Measurements from ENCODE around the gene MARCKS. TPM values are rescaled to one million over a fixed set of nuclear protein-coding genes. Genes with fewer than 3 reads are reported as not detected.
A peak's percentile ranks its signal among the peaks of the same experiment; 100 is the strongest.

The MARCKS gene, protein sequence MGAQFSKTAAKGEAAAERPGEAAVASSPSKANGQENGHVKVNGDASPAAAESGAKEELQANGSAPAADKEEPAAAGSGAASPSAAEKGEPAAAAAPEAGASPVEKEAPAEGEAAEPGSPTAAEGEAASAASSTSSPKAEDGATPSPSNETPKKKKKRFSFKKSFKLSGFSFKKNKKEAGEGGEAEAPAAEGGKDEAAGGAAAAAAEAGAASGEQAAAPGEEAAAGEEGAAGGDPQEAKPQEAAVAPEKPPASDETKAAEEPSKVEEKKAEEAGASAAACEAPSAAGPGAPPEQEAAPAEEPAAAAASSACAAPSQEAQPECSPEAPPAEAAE
- total RNA-seq = under 1 TPM; 0.17 to 0.40 TPM

DNA sequence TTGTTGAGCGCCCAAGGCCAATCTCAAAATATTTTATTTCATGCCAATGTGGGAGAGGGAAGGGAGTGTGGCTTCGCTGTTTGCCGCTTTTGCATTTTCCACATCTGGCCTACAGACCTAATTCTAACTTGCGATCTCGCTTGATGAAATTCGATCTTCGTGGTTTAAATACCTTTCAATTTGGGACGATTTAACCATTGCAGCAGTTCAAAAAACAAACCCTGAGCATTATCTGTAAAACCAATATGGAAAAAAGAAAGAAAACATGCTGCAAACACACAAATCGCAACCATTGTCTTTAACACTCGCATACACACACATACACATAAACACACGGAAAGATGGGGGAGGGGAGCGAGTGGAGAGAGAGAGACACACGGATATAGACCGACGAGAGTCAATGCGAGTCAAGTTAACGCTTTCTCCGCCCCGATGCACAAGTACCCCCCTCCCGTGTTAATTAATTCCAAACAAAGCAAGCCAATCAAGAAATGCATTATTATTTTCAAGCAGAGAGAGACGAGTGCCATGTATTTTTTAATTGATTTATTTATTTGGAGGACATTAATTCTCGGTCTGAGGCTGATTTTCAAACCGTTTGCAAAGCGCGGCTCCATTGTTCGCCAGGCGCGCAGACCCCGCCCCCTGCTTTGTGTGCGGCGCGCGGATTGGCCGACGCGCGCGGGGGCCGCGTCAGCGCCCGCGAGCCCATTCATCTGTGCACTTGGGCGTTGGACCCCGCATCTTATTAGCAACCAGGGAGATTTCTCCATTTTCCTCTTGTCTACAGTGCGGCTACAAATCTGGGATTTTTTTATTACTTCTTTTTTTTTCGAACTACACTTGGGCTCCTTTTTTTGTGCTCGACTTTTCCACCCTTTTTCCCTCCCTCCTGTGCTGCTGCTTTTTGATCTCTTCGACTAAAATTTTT is at the start of gene MARCKS:
Gene MARCKS, plus strand, starts transcription at position 721 of the 931 bp plus-strand sequence. CDS start 401 bp downstream, outside the sequence.
- H3K4me1 Mint-ChIP-seq = peaks cover 12% of the 10 kb centered on the region
- H3K36me3 Mint-ChIP-seq (ENCODE audit: low read depth) = peaks cover 9% of the 10 kb centered on the region
- H3K4me3 Mint-ChIP-seq = no peak within 1 kb of the TSS
- ATAC-seq (replicated peaks) = no peak
- peak within 1 kb of the TSS; percentile 26 for H3K27ac Mint-ChIP-seq
- H3K27me3 Mint-ChIP-seq = peaks cover 36% of the 10 kb centered on the region
- no peaks in the 10 kb centered on the region for H3K9me3 Mint-ChIP-seq

DNA sequence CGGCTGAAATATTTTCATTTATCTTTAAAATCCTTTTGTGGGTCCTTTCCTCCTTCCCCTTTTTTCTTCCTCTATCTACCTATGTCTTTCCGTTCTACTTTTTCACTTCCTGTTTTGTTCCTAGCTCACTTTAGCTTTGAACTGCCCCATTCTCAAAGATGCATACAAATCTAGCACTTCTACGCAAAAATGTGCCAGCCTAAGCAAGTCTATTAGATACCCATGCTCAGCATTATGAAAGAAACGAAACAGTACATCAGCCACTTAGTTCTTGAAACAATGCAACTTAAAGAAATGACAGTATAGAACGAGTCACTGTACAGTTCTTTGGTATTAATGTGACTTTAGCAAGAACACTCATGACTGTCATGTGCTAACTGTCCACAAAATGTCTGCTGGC is 47.3 kb upstream of the MARCKS start:
- Mint-ChIP-seq H3K36me3 (ENCODE audit: low read depth) (no peaks in the 10 kb centered on the region), H3K27ac (no peak overlapping the region), H3K27me3 (peaks cover 9% of the 10 kb centered on the region), H3K9me3 (no peaks in the 10 kb centered on the region), H3K4me3 (no peak overlapping the region), H3K4me1 (peaks cover 5% of the 10 kb centered on the region)
- ATAC-seq (replicated peaks) = no peak

DNA sequence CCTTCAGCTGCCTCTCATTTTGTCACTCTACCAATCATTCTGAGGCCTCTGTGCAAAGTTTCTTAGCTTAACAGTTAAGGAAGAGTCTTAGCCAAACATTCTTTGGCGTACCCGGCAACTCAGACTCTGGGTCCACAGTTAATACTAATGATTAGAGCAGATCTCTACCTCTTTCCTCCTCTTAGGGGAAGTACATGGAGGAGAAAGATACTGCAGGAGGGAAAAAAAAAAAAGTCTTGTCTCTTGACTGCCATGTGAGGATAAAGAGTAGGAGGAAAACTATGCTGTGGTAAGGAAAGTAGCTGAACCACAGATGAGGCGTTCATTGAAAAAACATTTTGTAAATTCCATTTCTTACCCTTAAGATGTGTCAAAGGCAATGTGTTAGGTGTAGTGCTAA is 44.0 kb upstream of the MARCKS start:
- H3K27ac Mint-ChIP-seq = no peak overlapping the region
- no peak for ATAC-seq (replicated peaks)
- no peaks in the 10 kb centered on the region for H3K9me3 Mint-ChIP-seq
- no peaks in the 10 kb centered on the region for H3K36me3 Mint-ChIP-seq (ENCODE audit: low read depth)
- no peak overlapping the region for H3K4me3 Mint-ChIP-seq
- peaks cover 13% of the 10 kb centered on the region for H3K27me3 Mint-ChIP-seq
- peaks cover 5% of the 10 kb centered on the region for H3K4me1 Mint-ChIP-seq

DNA sequence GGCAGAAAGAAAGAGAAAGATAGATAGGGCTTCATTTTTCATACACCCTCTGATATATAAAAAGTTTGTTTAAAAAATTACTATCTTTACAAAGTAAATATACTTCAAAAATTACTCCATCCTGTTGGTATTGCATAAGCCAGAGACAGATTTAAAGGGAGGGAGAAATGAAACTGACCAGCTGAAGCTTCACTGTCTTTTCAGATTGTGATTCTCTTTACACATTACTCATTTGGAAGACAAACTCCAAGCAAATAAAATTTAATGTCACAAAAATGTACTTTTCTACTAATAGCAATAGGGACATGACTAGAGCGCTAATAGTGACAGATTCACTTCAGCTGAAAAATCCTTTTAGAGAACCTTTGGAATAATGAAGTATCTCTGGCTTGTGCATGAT is 38.6 kb upstream of the MARCKS start:
- no peak overlapping the region for H3K27ac Mint-ChIP-seq
- peaks cover 17% of the 10 kb centered on the region for H3K27me3 Mint-ChIP-seq

DNA sequence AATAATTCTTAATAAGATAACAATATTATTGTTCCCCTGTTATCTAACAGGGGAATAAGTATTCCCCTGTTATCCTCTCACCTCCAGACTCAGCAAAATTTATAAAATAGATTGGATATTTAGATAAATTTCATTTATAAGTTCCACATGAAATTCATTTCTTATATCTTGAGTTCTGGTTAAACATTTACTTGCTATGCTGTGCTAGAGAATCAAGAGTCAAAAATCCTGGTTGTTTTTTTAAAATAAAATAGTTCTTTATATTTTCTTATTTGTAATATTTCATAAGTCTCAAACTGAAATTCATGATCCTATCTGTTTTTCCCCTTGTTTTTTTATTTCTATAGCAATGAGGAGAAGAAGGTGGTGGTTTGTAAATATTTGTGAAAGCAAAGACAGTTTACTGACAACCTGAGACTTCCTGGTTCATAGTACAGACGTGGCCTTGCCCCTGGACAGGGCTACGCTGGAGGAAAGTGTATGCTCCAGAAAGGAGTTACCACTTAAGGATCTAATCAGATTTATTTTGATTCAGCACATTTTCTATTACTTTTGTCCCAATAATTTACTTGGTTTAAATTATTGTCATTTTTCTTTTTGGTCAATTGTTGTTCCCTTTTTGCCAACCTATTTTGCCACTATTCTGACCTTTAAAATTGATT is 37.8 kb upstream of the MARCKS start:
- no peak for ATAC-seq (replicated peaks)
- H3K4me3 Mint-ChIP-seq = no peak overlapping the region
- H3K4me1 Mint-ChIP-seq = no peaks in the 10 kb centered on the region
- H3K27ac Mint-ChIP-seq = no peak overlapping the region
- H3K27me3 Mint-ChIP-seq = peaks cover 13% of the 10 kb centered on the region
- no peaks in the 10 kb centered on the region for H3K36me3 Mint-ChIP-seq (ENCODE audit: low read depth)
- H3K9me3 Mint-ChIP-seq = no peaks in the 10 kb centered on the region

More for the DNA sequence above, 38.6 kb upstream of the MARCKS start:
- Mint-ChIP-seq H3K4me3 (no peak overlapping the region), H3K9me3 (no peaks in the 10 kb centered on the region), H3K36me3 (ENCODE audit: low read depth) (no peaks in the 10 kb centered on the region), H3K4me1 (no peaks in the 10 kb centered on the region)
- ATAC-seq (replicated peaks) = no peak

DNA sequence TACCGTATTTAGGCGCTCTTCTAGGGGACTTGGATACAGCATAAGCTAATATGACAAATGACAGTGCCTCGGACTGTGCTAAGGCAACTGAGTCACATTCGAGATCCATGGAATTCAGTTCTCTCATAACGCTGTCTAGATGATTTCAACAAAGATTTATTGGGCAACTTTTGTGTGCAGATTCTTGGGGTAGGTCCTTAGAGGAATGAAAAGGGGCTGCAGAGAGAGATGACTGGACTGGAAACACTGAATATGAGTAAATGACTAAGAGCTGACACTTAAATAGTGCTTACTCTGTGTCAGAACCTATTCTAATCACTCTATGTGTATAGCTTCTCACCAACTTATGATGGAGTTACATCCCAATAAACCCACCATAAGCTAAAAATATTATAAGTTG is 36.4 kb upstream of the MARCKS start:
- Mint-ChIP-seq H3K4me3 (no peak overlapping the region), H3K4me1 (no peaks in the 10 kb centered on the region), H3K27ac (no peak overlapping the region), H3K9me3 (no peaks in the 10 kb centered on the region), H3K27me3 (peaks cover 12% of the 10 kb centered on the region), H3K36me3 (ENCODE audit: low read depth) (no peaks in the 10 kb centered on the region)
- no peak for ATAC-seq (replicated peaks)

DNA sequence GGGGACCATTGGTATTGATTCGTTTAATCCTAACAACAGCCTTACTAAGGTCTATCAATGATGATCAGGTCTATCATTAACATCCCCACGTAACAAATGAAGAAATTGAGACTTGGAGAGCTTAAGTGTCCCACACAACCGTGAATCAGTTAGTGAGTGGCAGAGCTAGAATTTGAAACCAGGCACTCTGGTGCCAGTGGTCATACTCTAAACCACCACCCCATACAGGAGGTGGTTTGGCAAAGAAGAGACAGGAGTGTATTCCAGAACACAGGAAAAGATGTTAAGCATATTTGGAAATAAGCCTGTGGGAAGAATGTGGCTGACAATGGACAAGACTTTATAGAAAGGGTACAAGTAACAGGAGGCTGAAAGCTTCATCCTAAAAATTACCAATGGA is 35.7 kb upstream of the MARCKS start:
- Mint-ChIP-seq H3K36me3 (ENCODE audit: low read depth) (no peaks in the 10 kb centered on the region), H3K27ac (no peak overlapping the region), H3K27me3 (peaks cover 9% of the 10 kb centered on the region), H3K9me3 (no peaks in the 10 kb centered on the region), H3K4me3 (no peak overlapping the region), H3K4me1 (no peaks in the 10 kb centered on the region)
- no peak for ATAC-seq (replicated peaks)

DNA sequence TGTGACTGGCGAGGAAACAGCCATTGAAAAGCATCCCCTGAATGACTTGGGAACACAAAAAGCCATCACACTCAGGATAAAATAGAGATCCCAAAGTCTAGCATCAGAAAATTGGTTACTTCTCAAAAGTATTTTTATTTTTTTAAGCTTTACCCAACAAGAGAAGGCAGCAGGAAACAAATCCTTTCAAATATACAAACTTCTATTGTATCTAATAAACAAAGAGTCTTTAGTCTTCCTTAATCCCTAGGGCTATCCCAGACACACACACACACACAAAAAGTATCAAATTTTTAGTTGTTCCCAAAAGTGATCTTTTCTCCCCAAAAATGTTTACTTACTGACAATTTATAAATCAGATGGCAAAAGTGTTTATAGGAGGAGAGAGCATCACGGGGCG is 33.2 kb upstream of the MARCKS start:
- no peaks in the 10 kb centered on the region for H3K9me3 Mint-ChIP-seq
- no peak overlapping the region for H3K4me3 Mint-ChIP-seq
- H3K27ac Mint-ChIP-seq = no peak overlapping the region
- H3K27me3 Mint-ChIP-seq = peaks cover 19% of the 10 kb centered on the region
- ATAC-seq (replicated peaks) = no peak
- no peaks in the 10 kb centered on the region for H3K4me1 Mint-ChIP-seq
- H3K36me3 Mint-ChIP-seq (ENCODE audit: low read depth) = no peaks in the 10 kb centered on the region

DNA sequence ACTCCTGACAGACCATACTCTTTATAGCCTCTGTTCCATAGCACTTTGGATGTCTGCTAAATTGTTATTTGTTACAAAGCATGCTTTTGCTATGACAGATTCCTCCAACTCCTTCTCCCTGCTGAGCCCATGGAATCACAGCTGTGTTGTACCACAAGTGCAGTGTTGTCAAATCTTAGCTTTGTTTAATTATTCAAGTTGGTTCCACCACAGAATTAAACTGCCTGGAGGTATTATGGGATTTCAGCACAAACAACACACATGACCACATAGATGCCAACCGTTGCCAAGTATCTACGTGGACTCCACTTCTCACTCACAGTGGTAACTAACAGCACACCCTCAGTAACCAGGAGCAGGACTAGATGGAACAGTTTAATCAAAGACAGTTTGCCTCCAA is 32.7 kb upstream of the MARCKS start:
- Mint-ChIP-seq H3K36me3 (ENCODE audit: low read depth) (no peaks in the 10 kb centered on the region), H3K4me3 (no peak overlapping the region), H3K27ac (no peak overlapping the region), H3K27me3 (peaks cover 20% of the 10 kb centered on the region), H3K9me3 (no peaks in the 10 kb centered on the region), H3K4me1 (no peaks in the 10 kb centered on the region)
- ATAC-seq (replicated peaks) = no peak

DNA sequence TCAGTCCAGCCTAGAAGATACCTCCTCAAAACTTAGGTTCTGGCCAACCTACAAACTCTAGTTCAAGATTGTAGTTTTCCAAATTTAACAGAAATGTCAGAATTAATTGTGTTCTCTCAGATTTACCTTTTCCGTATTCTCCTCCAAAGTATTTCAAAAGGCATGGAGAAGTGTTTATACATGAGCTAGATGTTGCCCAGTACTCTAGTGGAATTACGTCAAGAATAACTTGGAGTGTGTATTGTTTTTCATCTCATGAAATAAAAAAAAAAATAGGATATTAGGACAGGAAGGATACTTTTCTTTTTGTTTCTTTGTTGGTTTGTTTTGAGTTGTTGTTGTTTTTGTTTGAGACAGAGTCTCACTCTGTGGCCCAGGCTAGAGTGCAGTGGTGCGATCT is 32.3 kb upstream of the MARCKS start:
- H3K4me1 Mint-ChIP-seq = no peaks in the 10 kb centered on the region
- no peak overlapping the region for H3K4me3 Mint-ChIP-seq
- H3K9me3 Mint-ChIP-seq = no peaks in the 10 kb centered on the region
- H3K36me3 Mint-ChIP-seq (ENCODE audit: low read depth) = no peaks in the 10 kb centered on the region
- no peak for ATAC-seq (replicated peaks)
- H3K27ac Mint-ChIP-seq = no peak overlapping the region
- H3K27me3 Mint-ChIP-seq = peaks cover 24% of the 10 kb centered on the region

DNA sequence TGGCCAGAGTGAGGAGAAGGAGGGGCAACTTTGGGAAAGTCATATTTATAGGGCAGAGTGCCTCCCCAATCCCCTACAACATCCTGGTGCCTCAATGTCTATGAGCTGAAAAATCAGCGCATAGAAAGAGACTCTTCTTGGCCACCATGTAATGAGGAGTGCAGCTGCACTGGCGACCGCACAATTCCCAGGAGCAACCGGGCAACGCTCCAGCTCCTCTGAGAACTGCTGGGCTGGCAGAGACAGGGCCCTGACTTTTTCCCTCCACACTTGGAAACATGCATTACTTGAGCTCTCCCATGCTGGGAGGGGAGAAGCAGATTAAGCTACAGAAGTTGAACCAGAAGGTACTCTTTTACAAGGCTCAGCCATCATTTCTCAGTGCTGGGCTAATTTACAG is 31.4 kb upstream of the MARCKS start:
- Mint-ChIP-seq H3K27ac (no peak overlapping the region), H3K27me3 (peaks cover 31% of the 10 kb centered on the region), H3K9me3 (no peaks in the 10 kb centered on the region), H3K36me3 (ENCODE audit: low read depth) (no peaks in the 10 kb centered on the region), H3K4me1 (no peaks in the 10 kb centered on the region), H3K4me3 (no peak overlapping the region)
- no peak for ATAC-seq (replicated peaks)

DNA sequence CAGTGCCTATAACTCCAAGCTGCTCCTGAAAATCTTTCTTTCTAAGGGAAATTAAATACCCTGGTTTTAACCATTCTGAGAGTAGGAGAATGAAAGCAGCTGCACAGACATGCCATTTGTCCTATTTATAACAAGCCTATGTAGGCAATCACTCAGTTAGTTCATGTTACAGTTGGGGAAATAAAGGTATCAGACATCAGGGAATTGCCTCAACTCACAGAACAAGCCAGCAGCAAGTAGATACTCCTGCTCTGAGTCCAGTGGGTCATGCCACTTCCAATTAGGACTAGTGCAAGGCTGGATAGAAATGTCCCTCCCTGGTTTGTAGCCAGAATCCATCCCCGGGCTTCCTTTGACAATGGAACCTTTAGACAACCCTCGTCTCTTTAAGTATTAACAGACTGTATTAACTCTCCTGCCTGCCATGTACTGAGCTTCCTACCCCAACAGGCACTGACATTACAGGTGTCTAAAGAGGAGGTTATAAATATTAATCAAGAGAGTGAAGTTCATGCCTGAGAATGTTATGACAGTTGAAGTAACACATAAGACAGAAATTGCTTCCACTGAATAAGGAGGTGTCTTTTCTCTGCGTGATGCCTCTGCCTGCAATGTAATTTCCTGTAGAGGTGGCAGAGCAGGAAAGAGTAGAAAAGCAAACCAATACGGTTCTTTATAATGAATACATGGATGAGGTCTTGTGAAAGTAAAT is 28.0 kb upstream of the MARCKS start:
- H3K27ac Mint-ChIP-seq = no peak overlapping the region
- no peak overlapping the region for H3K4me3 Mint-ChIP-seq
- no peak for ATAC-seq (replicated peaks)
- no peaks in the 10 kb centered on the region for H3K9me3 Mint-ChIP-seq
- no peaks in the 10 kb centered on the region for H3K36me3 Mint-ChIP-seq (ENCODE audit: low read depth)
- peaks cover 26% of the 10 kb centered on the region for H3K27me3 Mint-ChIP-seq
- no peaks in the 10 kb centered on the region for H3K4me1 Mint-ChIP-seq

DNA sequence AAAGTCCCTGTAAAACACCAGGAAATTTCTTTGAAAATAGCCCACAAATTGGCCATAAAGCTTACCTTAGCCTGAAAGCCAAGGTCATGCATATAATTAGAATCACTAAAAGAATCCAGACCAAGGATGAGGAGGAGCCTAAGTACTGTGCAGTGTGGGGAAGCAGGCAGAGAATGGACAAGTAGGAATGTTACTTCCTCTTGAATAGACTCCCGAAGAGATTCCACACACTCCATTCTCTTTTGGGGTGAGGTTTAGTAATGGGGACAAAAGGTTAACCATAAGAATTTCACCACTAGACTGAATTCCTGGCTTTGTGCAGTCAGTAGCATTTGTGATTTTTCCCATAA is 27.5 kb upstream of the MARCKS start:
- Mint-ChIP-seq H3K36me3 (ENCODE audit: low read depth) (no peaks in the 10 kb centered on the region), H3K4me1 (no peaks in the 10 kb centered on the region), H3K4me3 (no peak overlapping the region), H3K27me3 (peaks cover 26% of the 10 kb centered on the region), H3K9me3 (no peaks in the 10 kb centered on the region), H3K27ac (no peak overlapping the region)
- ATAC-seq (replicated peaks) = no peak

DNA sequence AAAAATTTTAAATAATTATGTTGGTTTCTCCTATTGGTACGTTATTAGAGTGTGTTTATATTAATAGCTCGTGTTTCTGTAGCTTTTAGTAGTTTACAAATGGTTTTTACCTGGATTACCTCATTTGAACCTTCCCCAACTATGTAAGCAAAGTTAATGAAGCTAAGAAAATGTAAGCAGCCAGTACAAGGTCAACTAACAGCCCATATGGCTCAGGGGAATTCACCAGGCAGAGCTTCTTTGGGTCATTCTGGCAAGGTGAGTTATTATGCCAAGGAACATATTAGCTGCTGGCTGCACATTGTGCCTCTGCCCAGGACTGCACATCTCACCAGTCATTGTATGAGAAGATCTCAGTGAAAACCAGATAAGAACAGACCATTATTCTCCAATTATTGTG is 27.0 kb upstream of the MARCKS start:
- no peak overlapping the region for H3K27ac Mint-ChIP-seq
- H3K9me3 Mint-ChIP-seq = no peaks in the 10 kb centered on the region
- H3K4me3 Mint-ChIP-seq = no peak overlapping the region
- ATAC-seq (replicated peaks) = no peak
- no peaks in the 10 kb centered on the region for H3K36me3 Mint-ChIP-seq (ENCODE audit: low read depth)
- H3K27me3 Mint-ChIP-seq = peaks cover 26% of the 10 kb centered on the region
- H3K4me1 Mint-ChIP-seq = no peaks in the 10 kb centered on the region
